ENCODE data around the gene H1-8.
"Not testable (repeated sequence)": the region's sequence is repeated elsewhere in the genome, so short reads cannot be mapped to it uniquely, and the experiment has no call there.

Gene H1-8

GRCh38 chr3:129514563-129514962, 28.4 kb upstream of the H1-8 start:
- Histone ChIP-seq H3K27ac (ENCODE audit: insufficient read depth, low read length, poor library complexity, severe bottlenecking) (no peak overlapping the region), H3K4me1 (ENCODE audit: control insufficient read depth, insufficient read depth, low read length, poor library complexity, severe bottlenecking) (no peaks in the 10 kb centered on the region), H3K9me3 (ENCODE audit: control insufficient read depth, low read length) (no peaks in the 10 kb centered on the region), H3K4me3 (ENCODE audit: insufficient read depth, low read depth, low read length, poor library complexity, severe bottlenecking) (no peak overlapping the region), H3K27me3 (replicated peaks; ENCODE audit: control insufficient read depth, insufficient read depth, low read length, poor library complexity, severe bottlenecking) (no peaks in the 10 kb centered on the region), H3K36me3 (ENCODE audit: control insufficient read depth, insufficient read depth, low read length) (no peaks in the 10 kb centered on the region)
- no peak for DNase-seq

GRCh38 chr3:129515108-129515820, 27.7 kb upstream of the H1-8 start:
- not testable (repeated sequence) for H3K9me3 ChIP-seq (ENCODE audit: control insufficient read depth, low read length); H3K27ac ChIP-seq (ENCODE audit: insufficient read depth, low read length, poor library complexity, severe bottlenecking); H3K4me1 ChIP-seq (ENCODE audit: control insufficient read depth, insufficient read depth, low read length, poor library complexity, severe bottlenecking); H3K27me3 ChIP-seq (replicated peaks; ENCODE audit: control insufficient read depth, insufficient read depth, low read length, poor library complexity, severe bottlenecking); H3K4me3 ChIP-seq (ENCODE audit: insufficient read depth, low read depth, low read length, poor library complexity, severe bottlenecking); DNase-seq; H3K36me3 ChIP-seq (ENCODE audit: control insufficient read depth, insufficient read depth, low read length)

GRCh38 chr3:129515821-129516432, 27.0 kb upstream of the H1-8 start:
- H3K4me3 ChIP-seq (ENCODE audit: insufficient read depth, low read depth, low read length, poor library complexity, severe bottlenecking); H3K36me3 ChIP-seq (ENCODE audit: control insufficient read depth, insufficient read depth, low read length); H3K27ac ChIP-seq (ENCODE audit: insufficient read depth, low read length, poor library complexity, severe bottlenecking); DNase-seq; H3K4me1 ChIP-seq (ENCODE audit: control insufficient read depth, insufficient read depth, low read length, poor library complexity, severe bottlenecking); H3K9me3 ChIP-seq (ENCODE audit: control insufficient read depth, low read length); H3K27me3 ChIP-seq (replicated peaks; ENCODE audit: control insufficient read depth, insufficient read depth, low read length, poor library complexity, severe bottlenecking): not testable (repeated sequence)

GRCh38 chr3:129517516-129517915, 25.5 kb upstream of the H1-8 start:
- H3K4me1 ChIP-seq (ENCODE audit: control insufficient read depth, insufficient read depth, low read length, poor library complexity, severe bottlenecking) = no peaks in the 10 kb centered on the region
- no peaks in the 10 kb centered on the region for H3K27me3 ChIP-seq (replicated peaks; ENCODE audit: control insufficient read depth, insufficient read depth, low read length, poor library complexity, severe bottlenecking)
- no peak for DNase-seq
- no peak overlapping the region for H3K27ac ChIP-seq (ENCODE audit: insufficient read depth, low read length, poor library complexity, severe bottlenecking)
- H3K9me3 ChIP-seq (ENCODE audit: control insufficient read depth, low read length) = no peaks in the 10 kb centered on the region
- no peak overlapping the region for H3K4me3 ChIP-seq (ENCODE audit: insufficient read depth, low read depth, low read length, poor library complexity, severe bottlenecking)
- H3K36me3 ChIP-seq (ENCODE audit: control insufficient read depth, insufficient read depth, low read length) = no peaks in the 10 kb centered on the region

GRCh38 chr3:129518038-129518561, 24.9 kb upstream of the H1-8 start:
- Histone ChIP-seq H3K27ac (ENCODE audit: insufficient read depth, low read length, poor library complexity, severe bottlenecking) (no peak overlapping the region), H3K27me3 (replicated peaks; ENCODE audit: control insufficient read depth, insufficient read depth, low read length, poor library complexity, severe bottlenecking) (no peaks in the 10 kb centered on the region), H3K36me3 (ENCODE audit: control insufficient read depth, insufficient read depth, low read length) (no peaks in the 10 kb centered on the region), H3K9me3 (ENCODE audit: control insufficient read depth, low read length) (no peaks in the 10 kb centered on the region), H3K4me1 (ENCODE audit: control insufficient read depth, insufficient read depth, low read length, poor library complexity, severe bottlenecking) (no peaks in the 10 kb centered on the region), H3K4me3 (ENCODE audit: insufficient read depth, low read depth, low read length, poor library complexity, severe bottlenecking) (no peak overlapping the region)
- DNase-seq = no peak

GRCh38 chr3:129518581-129518980, 24.4 kb upstream of the H1-8 start:
- no peaks in the 10 kb centered on the region for H3K36me3 ChIP-seq (ENCODE audit: control insufficient read depth, insufficient read depth, low read length)
- H3K4me1 ChIP-seq (ENCODE audit: control insufficient read depth, insufficient read depth, low read length, poor library complexity, severe bottlenecking) = no peaks in the 10 kb centered on the region
- no peak overlapping the region for H3K27ac ChIP-seq (ENCODE audit: insufficient read depth, low read length, poor library complexity, severe bottlenecking)
- no peak overlapping the region for H3K4me3 ChIP-seq (ENCODE audit: insufficient read depth, low read depth, low read length, poor library complexity, severe bottlenecking)
- H3K27me3 ChIP-seq (replicated peaks; ENCODE audit: control insufficient read depth, insufficient read depth, low read length, poor library complexity, severe bottlenecking) = no peaks in the 10 kb centered on the region
- no peak for DNase-seq
- no peaks in the 10 kb centered on the region for H3K9me3 ChIP-seq (ENCODE audit: control insufficient read depth, low read length)

- Histone ChIP-seq H3K27ac (ENCODE audit: insufficient read depth, low read length, poor library complexity, severe bottlenecking) (no peak overlapping the region), H3K27me3 (replicated peaks; ENCODE audit: control insufficient read depth, insufficient read depth, low read length, poor library complexity, severe bottlenecking) (no peaks in the 10 kb centered on the region), H3K9me3 (ENCODE audit: control insufficient read depth, low read length) (no peaks in the 10 kb centered on the region), H3K4me1 (ENCODE audit: control insufficient read depth, insufficient read depth, low read length, poor library complexity, severe bottlenecking) (no peaks in the 10 kb centered on the region), H3K36me3 (ENCODE audit: control insufficient read depth, insufficient read depth, low read length) (no peaks in the 10 kb centered on the region), H3K4me3 (ENCODE audit: insufficient read depth, low read depth, low read length, poor library complexity, severe bottlenecking) (no peak overlapping the region)
- DNase-seq = no peak
Observed at GRCh38 chr3:129519449-129519848, 23.5 kb upstream of the H1-8 start.

- no peaks in the 10 kb centered on the region for H3K36me3 ChIP-seq (ENCODE audit: control insufficient read depth, insufficient read depth, low read length)
- no peak for DNase-seq
Observed at GRCh38 chr3:129519896-129520715, 22.9 kb upstream of the H1-8 start.

GRCh38 chr3:129520960-129521359, 22.0 kb upstream of the H1-8 start:
- Histone ChIP-seq H3K27ac (ENCODE audit: insufficient read depth, low read length, poor library complexity, severe bottlenecking) (no peak overlapping the region), H3K4me3 (ENCODE audit: insufficient read depth, low read depth, low read length, poor library complexity, severe bottlenecking) (no peak overlapping the region), H3K9me3 (ENCODE audit: control insufficient read depth, low read length) (no peaks in the 10 kb centered on the region), H3K36me3 (ENCODE audit: control insufficient read depth, insufficient read depth, low read length) (no peaks in the 10 kb centered on the region), H3K27me3 (replicated peaks; ENCODE audit: control insufficient read depth, insufficient read depth, low read length, poor library complexity, severe bottlenecking) (no peaks in the 10 kb centered on the region), H3K4me1 (ENCODE audit: control insufficient read depth, insufficient read depth, low read length, poor library complexity, severe bottlenecking) (no peaks in the 10 kb centered on the region)
- DNase-seq = no peak

More at GRCh38 chr3:129519896-129520715, 22.9 kb upstream of the H1-8 start:
- H3K9me3 ChIP-seq (ENCODE audit: control insufficient read depth, low read length) = no peaks in the 10 kb centered on the region
- H3K27me3 ChIP-seq (replicated peaks; ENCODE audit: control insufficient read depth, insufficient read depth, low read length, poor library complexity, severe bottlenecking) = no peaks in the 10 kb centered on the region
- no peak overlapping the region for H3K4me3 ChIP-seq (ENCODE audit: insufficient read depth, low read depth, low read length, poor library complexity, severe bottlenecking)
- H3K27ac ChIP-seq (ENCODE audit: insufficient read depth, low read length, poor library complexity, severe bottlenecking) = no peak overlapping the region
- no peaks in the 10 kb centered on the region for H3K4me1 ChIP-seq (ENCODE audit: control insufficient read depth, insufficient read depth, low read length, poor library complexity, severe bottlenecking)

GRCh38 chr3:129521611-129522010, 21.4 kb upstream of the H1-8 start:
- H3K9me3 ChIP-seq (ENCODE audit: control insufficient read depth, low read length) = no peaks in the 10 kb centered on the region
- no peaks in the 10 kb centered on the region for H3K27me3 ChIP-seq (replicated peaks; ENCODE audit: control insufficient read depth, insufficient read depth, low read length, poor library complexity, severe bottlenecking)
- no peak for DNase-seq
- H3K27ac ChIP-seq (ENCODE audit: insufficient read depth, low read length, poor library complexity, severe bottlenecking) = no peak overlapping the region
- H3K36me3 ChIP-seq (ENCODE audit: control insufficient read depth, insufficient read depth, low read length) = no peaks in the 10 kb centered on the region
- H3K4me3 ChIP-seq (ENCODE audit: insufficient read depth, low read depth, low read length, poor library complexity, severe bottlenecking) = no peak overlapping the region
- no peaks in the 10 kb centered on the region for H3K4me1 ChIP-seq (ENCODE audit: control insufficient read depth, insufficient read depth, low read length, poor library complexity, severe bottlenecking)

Data from effector memory CD4-positive, alpha-beta T cell (primary cell).